HG02943 (cell line): ENCODE results near the gene YES1.
"Not testable (repeated sequence)": the region's sequence is repeated elsewhere in the genome, so short reads cannot be mapped to it uniquely, and the experiment has no call there.

Experiments
- ATAC-seq: cut with Tn5 transposase; IDR thresholded peaks from one replicate; pipeline ENCODE4 v1.9.1; 2021; ENCODE audit warnings: mild to moderate bottlenecking, low read depth, moderate library complexity; ENCODE audit not compliant: unreplicated experiment

The YES1 gene

DNA sequence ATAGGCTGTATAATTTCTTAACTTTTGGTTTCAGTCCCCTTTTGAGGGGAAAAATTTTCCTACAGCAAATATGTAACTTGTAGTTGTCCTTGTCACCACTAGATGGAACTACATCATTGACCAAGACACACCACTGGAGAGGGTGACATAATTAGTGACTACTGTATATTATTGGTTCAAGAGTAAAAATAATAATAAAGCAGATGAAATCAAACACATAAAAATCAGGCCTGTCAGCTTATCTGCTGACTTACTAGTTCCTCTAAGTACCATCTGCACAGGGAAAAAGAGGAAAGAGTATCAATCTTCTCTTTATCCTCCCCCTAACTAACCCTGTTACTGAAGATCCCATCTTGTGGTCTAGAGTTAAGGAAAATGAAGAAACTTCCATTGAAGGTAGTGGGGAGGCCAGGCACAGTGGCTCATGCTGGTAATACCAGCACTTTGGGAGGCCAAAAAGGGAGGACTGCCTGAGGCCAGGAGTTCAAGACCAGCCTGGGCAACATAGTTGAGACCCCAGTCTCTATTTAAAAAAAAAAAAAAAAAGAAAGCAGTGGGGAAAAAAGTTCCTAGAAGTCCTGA, 70.0 kb downstream of the YES1 start:
- ATAC-seq = peak; percentile 78

DNA sequence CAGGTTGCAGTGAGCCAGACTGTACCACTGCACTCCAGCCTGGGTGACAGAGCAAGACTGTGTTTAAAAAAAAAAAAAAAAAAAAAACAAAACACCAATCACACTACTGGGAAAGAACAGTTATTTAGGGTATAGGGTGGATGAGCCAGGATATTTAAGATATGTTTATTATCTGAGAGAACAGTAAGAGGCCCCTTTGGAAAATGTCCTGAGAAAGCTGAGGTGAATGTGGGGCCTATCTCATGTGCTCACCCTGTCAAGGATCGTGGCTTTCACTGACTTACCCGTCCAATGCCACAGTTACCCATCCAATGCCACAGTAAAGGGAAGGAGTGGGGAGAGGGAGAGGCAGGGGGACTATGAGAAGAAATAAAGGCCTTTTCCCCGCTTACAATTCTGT, 79.7 kb downstream of the YES1 start:
- no peak for ATAC-seq

DNA sequence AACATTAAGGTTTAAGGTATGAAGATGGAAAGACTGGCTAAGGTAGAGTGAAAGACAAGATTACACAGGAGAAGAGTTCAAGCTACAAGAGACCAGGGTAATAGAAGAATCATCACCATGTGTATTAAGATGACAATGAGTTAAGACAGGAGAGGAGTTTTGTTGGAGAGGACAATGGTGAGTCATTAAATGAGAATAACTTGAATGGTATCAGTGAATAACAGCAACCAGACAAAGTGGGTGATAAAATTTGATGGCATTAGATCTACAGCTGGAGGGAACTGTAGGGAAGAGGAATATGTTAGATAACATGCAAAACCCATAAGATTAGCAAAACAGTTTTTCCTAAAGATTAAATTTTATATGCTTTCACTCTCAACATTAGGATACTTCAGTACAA, 80.9 kb downstream of the YES1 start:
- ATAC-seq = no peak

DNA sequence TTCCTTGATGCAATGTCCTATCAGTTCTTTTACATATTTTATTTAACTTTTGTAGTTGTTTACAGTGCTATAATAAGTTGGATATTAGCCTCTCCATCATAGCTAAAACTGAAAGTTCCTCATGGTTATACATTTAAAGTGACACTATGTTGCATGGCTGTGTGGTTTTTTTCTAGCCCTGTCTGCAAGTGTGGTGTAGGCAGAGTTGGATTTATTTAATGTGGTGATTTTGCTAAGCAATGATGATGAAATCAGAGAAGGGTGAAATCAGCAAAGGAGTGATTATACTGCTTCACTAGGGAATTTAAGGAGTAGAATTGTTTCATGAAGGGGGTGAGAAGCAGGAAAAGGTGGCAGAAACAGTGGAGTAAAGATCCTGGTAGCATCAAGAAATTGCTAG, 81.3 kb downstream of the YES1 start:
- no peak for ATAC-seq

DNA sequence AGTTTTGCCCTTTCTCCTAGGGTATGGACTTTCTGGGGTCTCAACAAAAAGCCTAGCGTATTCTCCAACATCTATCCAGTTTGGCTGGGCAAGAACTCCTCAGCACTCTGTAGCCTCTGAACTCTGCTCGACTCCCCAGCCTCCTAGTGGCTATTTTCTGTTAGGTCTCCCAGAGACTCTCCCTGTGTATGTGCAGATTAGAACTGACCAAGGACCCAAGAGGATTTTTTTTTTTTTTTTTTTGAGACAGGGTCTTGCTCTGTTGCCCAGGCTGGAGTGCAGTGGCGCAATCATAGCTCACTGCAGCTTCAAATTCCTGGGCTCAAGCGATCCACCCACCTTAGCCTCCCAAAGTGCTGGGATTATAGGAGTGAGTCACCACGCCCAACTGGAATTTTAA, 81.9 kb downstream of the YES1 start:
- ATAC-seq = not testable (repeated sequence)

DNA sequence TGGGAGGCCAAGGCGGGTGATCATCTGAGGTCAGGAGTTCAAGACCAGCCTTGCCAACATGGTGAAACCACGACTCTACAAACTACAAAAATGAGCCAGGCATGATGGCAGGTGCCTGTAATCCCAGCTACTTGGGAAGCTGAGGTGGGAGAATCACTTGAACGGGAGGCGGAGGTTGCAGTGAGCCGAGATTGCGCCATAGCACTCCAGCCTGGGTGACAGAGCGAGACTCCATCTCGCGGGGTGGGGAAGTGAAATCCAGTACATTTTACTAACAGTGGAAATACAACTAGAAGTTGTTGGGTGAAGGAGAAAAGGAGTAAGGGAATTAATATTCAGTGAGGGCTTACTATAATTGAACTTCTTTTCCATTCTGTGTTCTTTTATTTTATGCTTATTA, 86.4 kb downstream of the YES1 start:
- no peak for ATAC-seq

DNA sequence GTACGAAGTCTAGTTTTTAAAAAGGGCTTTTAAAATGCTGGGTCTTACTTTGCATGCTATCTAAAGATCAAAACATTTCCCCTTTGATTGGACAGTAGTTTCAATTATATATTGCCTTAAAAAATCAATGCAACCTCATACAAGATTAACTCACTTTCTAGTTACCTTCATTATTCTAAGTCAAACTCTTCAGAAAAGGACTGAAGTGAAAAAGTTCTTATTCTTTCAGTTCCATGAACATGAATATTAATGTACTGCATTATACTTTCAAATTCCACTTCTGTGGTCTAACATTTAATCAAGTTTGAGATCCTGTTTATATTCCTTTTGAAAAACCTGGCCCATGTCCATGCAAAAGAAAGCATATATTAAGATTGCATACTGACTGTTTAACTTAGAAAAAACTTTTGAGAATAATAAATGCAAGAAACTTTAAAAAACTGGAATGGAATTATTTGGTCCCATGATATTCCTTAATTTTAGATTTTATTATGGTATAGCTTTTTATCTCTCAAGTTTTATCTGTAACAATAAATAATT, 88.4 kb downstream of the YES1 start:
- no peak for ATAC-seq

DNA sequence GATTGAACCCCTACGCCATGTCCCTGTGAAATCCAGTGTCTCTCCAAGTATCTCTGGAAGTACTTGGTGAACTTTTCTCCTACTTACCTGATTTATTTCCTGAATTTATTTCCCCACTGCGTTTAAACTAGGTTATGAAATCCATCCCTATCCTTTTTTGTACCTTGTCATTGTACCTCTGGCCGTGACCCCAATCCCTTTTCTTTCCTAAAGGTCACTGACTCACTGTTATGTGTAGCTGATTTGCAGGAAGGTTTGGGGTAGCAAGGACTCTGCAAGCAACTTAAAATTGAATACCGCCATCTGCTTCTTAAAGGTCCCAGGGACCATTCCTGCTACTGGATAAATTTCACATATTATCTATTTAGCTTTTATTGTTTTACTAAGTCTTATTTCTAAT, 95.0 kb downstream of the YES1 start:
- ATAC-seq = no peak

DNA sequence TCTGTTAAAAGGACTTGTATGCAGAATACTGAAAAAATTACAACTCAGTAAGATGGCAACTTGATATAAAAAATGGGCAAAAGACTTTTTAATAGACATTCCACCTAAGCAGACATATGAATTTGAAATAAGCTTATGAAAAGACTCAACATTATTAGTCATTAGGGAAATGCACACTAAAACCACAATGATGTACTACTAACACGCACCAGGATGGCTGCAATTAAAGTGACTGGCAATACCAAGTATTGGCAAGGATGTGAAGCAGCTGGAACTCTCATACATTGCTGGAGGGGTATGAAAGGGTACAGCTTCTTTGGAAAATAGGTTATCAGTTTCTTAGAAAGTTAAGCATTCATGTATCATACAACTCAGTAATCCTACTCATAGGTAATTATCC, 96.4 kb downstream of the YES1 start:
- ATAC-seq = no peak

DNA sequence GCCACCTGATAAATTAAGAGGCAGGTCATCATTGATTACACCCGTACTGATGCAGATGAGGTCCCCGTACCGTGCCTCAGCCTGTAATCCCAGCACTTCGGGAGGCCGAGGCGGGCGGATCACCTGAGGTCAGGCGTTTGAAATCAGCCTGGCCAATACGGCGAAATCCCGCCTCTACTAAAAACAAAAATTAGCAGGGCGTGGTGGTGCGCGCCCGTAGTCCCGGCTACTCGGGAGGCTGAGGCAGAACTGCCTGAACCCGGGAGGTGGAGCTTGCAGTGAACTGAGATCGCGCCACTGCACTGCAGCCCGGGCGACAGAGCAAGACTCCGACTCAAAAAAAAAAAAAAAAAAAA, 98.9 kb downstream of the YES1 start:
- no peak for ATAC-seq

DNA sequence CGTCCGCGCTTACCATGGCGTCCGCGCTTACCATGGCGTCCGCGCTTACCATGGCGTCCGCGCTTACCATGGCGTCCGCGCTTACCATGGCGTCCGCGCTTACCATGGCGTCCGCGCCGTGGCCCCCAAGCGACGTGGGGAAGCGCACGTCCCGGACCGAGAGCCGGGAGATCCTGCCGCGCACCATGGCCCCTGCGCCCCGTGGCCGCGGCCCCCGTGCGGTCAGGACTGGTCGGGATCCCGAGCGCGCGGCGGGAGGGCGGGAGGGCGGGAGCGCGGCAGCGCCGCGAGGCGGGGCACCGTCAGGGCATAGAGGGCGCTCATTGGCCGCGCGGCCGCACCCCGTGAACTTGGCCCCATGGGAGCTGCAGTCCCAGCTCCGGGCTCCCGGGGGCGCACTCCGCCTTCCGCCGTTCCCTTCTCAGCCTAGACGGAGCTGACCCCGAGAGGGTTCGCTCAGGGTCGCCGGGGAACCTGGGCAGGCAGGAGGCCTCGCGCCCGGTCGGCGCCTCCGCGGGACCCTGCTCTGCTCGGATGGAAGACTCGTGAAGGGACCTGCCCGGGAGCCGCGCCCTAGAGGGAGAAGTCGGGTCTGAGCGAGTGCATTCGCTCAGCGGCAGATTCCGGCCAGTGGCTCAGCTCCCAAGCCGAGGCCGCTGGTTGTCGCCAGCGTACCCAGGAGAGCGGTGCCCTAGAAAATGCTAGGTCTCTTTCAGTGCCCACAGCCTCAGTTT, 99.5 kb downstream of the YES1 start, which contains the start of gene ENOSF1:
Gene ENOSF1 (minus strand): TSS at position 230 of the 734 bp plus-strand sequence. CDS start 43 bp downstream, at position 187.
- peak; percentile 74 for ATAC-seq

DNA sequence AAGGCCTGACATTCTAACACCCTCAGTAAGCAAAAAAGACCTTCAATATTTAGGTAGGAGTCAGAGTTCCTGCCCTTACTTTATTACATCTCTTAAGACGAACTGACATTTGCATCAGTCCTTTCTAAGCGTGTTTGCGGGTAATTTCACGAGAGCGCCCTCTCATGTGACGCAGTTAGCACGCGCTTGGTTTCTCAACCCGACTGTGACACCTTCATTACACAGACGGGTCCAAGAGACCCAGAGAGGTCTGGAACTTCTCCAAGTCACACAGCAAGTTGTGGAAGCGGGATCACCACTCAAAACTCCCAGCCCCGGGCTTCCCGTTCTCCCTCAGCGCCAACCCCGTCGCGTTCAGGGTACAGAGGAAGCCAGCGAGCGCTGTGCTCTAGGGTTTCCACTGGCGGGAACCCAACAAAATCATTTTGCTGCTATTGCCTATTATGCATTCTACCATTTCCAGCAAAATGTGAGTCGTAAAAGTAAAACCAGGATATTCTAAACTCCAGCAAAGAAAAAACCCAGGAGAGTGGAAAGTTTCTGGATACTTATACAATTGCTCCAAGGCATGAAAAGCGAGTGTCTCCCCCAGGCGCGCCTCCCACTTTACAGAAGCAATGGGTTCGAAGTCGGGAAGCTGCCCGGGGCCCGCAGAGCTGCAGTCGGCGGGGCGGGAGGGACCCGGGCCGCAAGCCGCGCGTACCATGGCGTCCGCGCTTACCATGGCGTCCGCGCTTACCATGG, 100.2 kb downstream of the YES1 start:
- peak; percentile 73 for ATAC-seq

DNA sequence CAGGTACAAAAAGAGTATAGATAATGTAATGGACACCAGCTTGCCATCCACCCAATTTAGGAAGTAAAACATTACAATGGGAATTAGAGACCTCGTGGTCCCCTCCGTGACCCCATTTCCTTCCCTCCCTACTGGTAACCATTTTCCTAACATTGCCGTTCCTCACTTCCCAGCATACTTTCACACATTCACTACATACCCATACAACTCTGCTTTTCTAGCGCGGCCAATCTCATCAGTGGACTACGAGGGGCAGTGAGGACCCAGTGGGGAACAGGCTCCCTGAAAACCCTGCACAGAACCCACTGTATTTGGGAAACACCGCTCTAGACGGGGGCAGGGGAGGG, 100.8 kb downstream of the YES1 start:
- ATAC-seq = peak; percentile 15

DNA sequence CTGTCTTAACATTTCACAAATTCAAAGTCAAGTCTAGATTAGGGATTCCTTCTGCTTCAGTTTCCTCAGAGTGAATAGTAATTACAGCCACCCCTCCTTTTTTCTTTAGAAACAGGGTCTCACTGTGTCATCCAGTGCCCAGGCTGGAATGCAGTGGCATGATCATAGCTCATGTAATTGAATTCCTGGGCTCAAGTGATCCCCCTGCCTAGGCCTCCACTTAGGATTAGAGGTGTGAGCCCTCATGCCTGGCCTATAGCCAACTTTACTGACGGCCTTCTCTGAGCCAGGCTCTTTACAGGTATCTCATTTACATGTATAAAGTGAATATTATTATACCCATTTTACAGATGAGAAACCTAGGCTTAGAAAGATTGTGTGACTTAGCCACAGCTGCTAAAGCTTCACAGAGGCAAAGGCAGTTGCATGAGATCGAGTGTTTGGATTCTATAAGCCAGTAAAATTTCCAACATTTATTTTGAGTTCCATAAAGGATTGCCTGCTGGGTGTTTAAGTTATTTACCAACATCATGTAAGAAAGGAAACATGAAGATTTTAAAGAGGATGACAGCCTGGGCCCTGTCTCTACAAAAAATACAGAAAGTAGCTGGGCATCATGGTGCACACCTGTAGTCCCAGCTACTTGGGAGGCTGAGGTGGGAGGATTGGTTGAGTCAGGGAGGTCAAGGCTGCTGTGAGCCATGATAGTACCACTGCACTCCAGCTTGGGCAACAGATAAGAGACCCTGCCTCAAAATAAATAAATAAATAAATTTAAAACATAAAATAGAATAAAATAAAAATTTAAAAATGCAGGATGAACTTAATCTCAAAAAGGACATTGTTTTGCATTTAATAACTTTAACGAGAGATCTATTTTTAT, 101.4 kb downstream of the YES1 start:
- ATAC-seq = no peak

DNA sequence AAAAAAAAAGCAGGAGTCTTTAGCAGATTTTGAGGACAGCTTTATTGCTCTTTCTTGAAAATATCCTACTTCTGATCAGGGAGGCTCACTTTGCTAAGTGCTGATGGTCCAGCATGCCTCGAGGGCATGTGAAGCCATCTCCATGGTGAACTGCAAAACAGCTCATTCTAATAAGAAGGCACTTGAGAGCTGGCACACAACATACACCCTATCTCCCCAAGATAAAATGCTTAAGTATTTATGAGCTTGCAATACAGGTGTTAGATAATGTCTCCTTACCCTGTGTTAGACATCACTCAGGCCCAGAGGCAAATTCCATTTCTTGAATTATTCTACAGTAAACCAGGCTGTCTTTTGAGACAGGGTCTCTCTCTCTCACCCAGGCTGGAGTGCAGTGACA, 102.3 kb downstream of the YES1 start:
- no peak for ATAC-seq

DNA sequence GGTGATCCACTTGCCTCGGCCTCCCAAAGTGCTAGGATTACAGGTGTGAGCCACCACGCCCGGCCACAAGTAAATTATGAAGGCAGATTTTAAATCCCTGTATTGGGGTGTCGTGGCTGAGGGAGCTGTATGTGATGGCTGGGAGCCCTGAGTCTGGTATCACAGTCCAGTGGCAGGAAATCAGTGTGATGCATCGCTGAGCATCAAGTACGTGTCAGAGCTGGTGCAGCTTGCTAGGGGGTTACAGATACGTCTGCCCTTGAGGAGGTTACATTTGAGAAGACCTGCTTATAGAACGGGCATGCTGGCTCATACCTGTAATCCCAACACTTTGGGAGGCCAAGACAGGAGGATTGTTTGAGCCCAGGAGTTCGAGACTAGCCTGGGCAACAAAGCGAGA, 103.9 kb downstream of the YES1 start:
- ATAC-seq = no peak

DNA sequence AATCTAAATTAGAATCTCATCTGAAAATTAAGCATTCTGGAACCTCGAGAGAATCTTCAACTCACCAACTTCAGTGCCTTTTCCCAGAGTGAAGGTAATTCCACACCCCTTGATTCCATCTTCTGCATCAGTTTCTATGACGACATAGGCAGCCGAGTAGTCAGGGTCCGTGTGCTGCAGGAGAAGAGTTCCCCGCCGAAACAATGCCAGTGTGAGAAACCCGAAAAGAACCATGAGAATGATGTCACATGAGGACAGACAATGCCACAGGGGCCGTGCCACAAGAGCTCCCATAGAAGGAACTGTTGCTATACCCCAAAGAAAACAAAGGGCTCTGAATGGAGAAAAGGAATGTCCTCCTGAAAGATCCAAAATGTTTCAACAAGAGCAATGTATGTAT, 105.6 kb downstream of the YES1 start:
- ATAC-seq = no peak

DNA sequence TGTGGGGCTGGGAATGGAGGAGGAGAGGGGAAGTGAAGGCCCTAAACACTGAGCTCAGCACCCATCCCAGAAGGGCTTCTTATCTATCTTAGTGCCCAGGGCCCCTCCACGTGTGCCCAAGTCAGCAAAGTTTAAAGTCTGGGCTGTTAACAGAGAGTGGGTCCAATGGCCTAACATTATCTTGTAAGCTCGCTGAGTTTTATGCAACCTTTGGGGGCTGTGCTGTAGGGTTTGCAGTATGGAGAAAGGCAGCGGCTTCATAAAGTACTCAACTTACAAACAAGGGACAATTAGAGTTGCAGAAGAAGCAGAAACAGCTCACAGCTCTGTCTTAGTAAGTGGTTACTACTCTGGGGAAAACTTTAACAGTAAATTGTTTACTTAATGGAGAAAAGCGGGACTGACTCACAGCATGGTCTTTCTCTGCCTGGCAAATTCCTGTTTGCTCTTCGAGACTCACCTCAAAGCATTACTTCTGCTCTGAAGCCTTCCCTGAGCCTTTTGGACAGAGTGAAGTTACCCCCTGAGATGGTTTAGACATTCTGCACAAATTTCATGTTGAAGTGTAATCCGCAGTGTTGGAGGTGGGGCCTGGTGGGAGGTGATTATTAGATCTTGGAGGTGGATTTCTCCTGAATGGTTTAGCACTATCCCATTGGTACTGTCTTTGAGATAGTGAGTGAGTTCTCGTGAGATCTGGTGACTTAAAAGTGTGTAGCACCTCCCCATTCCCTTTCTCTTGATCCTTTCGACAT, 108.7 kb downstream of the YES1 start:
- no peak for ATAC-seq

DNA sequence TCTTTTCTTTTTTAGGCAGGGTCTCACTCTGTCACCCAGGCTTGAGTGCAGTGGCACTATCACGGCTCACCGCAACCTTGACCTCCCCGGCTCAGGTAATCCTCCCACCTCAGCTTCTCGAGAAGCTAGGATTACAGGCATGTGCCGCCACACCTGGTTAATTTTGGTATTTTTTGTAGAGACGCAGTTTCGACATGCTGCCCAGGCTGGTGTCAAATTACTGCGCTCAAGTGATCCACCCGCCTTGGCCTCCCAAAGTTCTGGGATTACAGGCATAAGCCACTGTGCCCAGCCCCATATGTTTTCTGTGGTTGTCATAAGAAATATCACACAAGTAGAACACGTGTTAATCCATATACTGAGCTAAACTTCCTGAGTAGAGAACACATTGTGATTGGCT, 114.2 kb downstream of the YES1 start:
- ATAC-seq = no peak

DNA sequence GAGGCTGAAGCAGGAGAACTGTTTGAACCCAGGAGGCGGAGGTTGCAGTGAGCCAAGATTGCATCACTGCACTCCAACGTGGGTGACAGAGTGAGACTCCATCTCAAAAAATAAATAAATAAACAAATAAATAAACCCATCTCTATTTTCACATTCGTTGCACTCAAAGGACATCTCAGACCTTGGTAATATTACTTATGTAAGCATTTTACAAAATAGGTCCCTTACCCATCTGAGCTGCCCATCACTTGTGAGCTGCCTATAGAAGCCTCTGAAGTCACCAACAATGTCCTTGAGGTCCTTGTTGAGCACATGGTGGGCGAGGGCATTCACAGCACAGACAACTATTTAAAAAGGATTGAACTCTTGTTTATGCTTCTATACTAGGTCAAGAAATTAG, 115.0 kb downstream of the YES1 start:
- no peak for ATAC-seq
